Uterus (tissue), 2 donors: Measurements from ENCODE around the gene SEPHS1.
A peak's percentile ranks its signal among the peaks of the same experiment; 100 is the strongest.

Experiments used
- POLR2A ChIP-seq, 2 donors: fragments of 450-650 bp; IDR thresholded peaks; one replicate each; pipeline ENCODE4 v1.6.1; 2016; ENCODE audit warnings: antibody characterized with exemption in 2 of 2, mild to moderate bottlenecking in 1 of 2, moderate library complexity in 1 of 2
- TF ChIP-seq, protein P1 (sequence below), 4 experiments: fragments of 200-600 bp in 2 of 4; fragments of 450-650 bp in 2 of 4; sonication (generic) in 2 of 4; IDR thresholded peaks; one replicate each; pipeline ENCODE4 v1.5.1; 2016 to 2019; ENCODE audit warnings: antibody characterized with exemption in 4 of 4, mild to moderate bottlenecking in 2 of 4, moderate library complexity in 1 of 4

DNA sequence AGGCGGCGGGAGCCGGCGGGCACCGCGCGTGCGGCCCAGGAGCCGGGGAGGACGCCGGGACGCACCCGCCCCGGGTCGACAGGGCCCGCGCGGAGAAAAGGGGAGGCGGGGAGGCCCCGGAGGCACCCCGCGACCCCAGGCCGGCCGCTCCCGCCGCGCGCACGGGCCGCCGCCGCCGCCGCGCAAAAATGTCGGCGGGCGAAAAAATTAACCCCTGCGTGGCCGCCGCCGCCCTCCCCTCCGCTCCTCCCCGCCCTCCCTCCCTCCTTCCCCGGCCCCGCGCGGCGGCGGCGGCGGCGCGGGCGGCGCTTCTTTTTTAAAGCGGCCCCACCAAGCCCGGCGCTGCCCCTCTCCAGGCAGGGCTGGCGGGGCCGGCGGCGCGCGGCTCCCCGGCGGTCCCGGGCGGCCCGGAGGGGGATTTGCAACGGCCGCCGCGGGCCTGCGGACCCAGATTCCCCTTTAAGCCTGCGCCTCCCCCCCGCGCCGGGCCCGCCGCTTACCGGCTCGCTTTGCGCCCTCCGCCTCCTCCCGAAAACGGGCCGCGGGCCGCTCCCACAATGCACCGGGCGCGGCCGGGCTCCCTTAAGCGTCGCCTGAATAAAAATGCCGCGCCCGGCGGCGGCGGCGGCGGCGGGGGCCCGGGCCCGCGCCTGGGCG, 465 bp downstream of the SEPHS1 start:
- no peak for TF ChIP-seq POLR2A (IDR thresholded peaks at IDR 0.05)
- TF ChIP-seq, protein P1, sequence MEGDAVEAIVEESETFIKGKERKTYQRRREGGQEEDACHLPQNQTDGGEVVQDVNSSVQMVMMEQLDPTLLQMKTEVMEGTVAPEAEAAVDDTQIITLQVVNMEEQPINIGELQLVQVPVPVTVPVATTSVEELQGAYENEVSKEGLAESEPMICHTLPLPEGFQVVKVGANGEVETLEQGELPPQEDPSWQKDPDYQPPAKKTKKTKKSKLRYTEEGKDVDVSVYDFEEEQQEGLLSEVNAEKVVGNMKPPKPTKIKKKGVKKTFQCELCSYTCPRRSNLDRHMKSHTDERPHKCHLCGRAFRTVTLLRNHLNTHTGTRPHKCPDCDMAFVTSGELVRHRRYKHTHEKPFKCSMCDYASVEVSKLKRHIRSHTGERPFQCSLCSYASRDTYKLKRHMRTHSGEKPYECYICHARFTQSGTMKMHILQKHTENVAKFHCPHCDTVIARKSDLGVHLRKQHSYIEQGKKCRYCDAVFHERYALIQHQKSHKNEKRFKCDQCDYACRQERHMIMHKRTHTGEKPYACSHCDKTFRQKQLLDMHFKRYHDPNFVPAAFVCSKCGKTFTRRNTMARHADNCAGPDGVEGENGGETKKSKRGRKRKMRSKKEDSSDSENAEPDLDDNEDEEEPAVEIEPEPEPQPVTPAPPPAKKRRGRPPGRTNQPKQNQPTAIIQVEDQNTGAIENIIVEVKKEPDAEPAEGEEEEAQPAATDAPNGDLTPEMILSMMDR (IDR thresholded peaks at IDR 0.05), result peak in 1 of 4 experiments; percentile 7
